ENCODE results near the gene RIN1. TPM values are rescaled to one million over a fixed set of nuclear protein-coding genes. Genes with fewer than 3 reads are reported as not detected.

RIN1 gene
- total and polyA plus RNA-seq, 9 of the 15 experiments (the other 6 are each of a cell fraction or from before 2014, with no cell fraction given): 0.01 to 1.2 (median 0.45) TPM; not detected in 1

DNA sequence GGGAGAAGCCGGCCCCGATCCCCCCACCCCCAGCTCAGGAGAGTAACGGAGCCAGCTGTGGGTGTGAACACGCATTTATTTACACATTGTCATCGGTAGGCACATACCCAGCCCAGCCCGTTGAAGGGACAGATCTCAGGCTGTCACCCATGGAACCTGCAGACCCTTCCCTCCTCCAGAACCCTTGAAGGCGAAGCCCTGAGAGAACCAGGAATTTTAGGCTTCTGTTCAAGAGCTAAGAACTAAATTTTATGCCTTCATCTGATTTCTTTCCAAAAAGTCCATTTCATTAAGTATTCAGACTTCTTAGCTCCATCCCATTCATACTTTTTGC is 9.0 kb upstream of the RIN1 start (continued):
- TF ChIP-seq, protein P1, sequence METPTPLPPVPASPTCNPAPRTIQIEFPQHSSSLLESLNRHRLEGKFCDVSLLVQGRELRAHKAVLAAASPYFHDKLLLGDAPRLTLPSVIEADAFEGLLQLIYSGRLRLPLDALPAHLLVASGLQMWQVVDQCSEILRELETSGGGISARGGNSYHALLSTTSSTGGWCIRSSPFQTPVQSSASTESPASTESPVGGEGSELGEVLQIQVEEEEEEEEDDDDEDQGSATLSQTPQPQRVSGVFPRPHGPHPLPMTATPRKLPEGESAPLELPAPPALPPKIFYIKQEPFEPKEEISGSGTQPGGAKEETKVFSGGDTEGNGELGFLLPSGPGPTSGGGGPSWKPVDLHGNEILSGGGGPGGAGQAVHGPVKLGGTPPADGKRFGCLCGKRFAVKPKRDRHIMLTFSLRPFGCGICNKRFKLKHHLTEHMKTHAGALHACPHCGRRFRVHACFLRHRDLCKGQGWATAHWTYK (CRISPR knock-in tag; IDR thresholded peaks at IDR 0.05): no peak
- TF ChIP-seq GABPB1 (CRISPR knock-in tag; IDR thresholded peaks at IDR 0.05) (peak; percentile 12; the same call in 1 of the 2 replicates), YY1 (IDR thresholded peaks at IDR 0.05; ENCODE audit: borderline replicate concordance in 1 of 3, control insufficient read depth in 1 of 3, extremely low read depth in 1 of 3, insufficient read depth in 3 of 3, insufficient read length in 1 of 3, insufficient replicate concordance in 2 of 3, low read depth in 1 of 3, low read length in 2 of 3) (peak in 1 of 3 experiments; percentile 0), ZNF589 (CRISPR knock-in tag; IDR thresholded peaks at IDR 0.05; ENCODE audit: low read depth) (no peak), ZBTB17 (CRISPR knock-in tag; IDR thresholded peaks at IDR 0.05) (0 out of 2 replicates have a peak, but pooled peaks have one; percentile 1), CHCHD3 (CRISPR knock-in tag; IDR thresholded peaks at IDR 0.05) (no peak), GATA2 (CRISPR knock-in tag; IDR thresholded peaks at IDR 0.05) (no peak), ZFX (CRISPR knock-in tag; IDR thresholded peaks at IDR 0.05) (peak; percentile 65), NR2C2 (CRISPR knock-in tag; IDR thresholded peaks at IDR 0.05) (no peak), NR2C2 (tag; IDR thresholded peaks at IDR 0.05) (peak; percentile 7; the same call in 1 of the 2 replicates), SREBF2 (CRISPR knock-in tag; IDR thresholded peaks at IDR 0.05) (0 out of 2 replicates have a peak, but pooled peaks have one; percentile 44), NRF1 (conservative IDR thresholded peaks at IDR 0.05 in 1 of 2, IDR thresholded peaks at IDR 0.05 in 1 of 2) (0 out of 4 replicates have a peak, but pooled peaks have one; percentile 19 to 24), MTF1 (CRISPR knock-in tag; IDR thresholded peaks at IDR 0.05; ENCODE audit: borderline replicate concordance) (no peak), MCM7 (IDR thresholded peaks at IDR 0.05) (no peak), NR1H2 (CRISPR knock-in tag; IDR thresholded peaks at IDR 0.05) (no peak), PTTG1 (tag; IDR thresholded peaks at IDR 0.05; ENCODE audit: low read depth) (no peak), ZNF134 (CRISPR knock-in tag; conservative IDR thresholded peaks at IDR 0.05) (no peak), ARID2 (IDR thresholded peaks at IDR 0.05) (no peak), ARHGAP35 (IDR thresholded peaks at IDR 0.05; ENCODE audit: partially characterized antibody) (no peak), IRF2 (CRISPR knock-in tag; IDR thresholded peaks at IDR 0.05) (no peak), ETV1 (tag; conservative IDR thresholded peaks at IDR 0.05; ENCODE audit: low read depth) (no peak), NFIC (IDR thresholded peaks at IDR 0.05) (no peak)
- TF ChIP-seq, protein P2, sequence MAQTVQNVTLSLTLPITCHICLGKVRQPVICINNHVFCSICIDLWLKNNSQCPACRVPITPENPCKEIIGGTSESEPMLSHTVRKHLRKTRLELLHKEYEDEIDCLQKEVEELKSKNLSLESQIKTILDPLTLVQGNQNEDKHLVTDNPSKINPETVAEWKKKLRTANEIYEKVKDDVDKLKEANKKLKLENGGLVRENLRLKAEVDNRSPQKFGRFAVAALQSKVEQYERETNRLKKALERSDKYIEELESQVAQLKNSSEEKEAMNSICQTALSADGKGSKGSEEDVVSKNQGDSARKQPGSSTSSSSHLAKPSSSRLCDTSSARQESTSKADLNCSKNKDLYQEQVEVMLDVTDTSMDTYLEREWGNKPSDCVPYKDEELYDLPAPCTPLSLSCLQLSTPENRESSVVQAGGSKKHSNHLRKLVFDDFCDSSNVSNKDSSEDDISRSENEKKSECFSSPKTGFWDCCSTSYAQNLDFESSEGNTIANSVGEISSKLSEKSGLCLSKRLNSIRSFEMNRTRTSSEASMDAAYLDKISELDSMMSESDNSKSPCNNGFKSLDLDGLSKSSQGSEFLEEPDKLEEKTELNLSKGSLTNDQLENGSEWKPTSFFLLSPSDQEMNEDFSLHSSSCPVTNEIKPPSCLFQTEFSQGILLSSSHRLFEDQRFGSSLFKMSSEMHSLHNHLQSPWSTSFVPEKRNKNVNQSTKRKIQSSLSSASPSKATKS (CRISPR knock-in tag; IDR thresholded peaks at IDR 0.05): no peak
- TF ChIP-seq, protein P3, sequence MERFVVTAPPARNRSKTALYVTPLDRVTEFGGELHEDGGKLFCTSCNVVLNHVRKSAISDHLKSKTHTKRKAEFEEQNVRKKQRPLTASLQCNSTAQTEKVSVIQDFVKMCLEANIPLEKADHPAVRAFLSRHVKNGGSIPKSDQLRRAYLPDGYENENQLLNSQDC (CRISPR knock-in tag; IDR thresholded peaks at IDR 0.05): no peak

All from K562 (cell line).